ENCODE results near the gene IDH3A.

IDH3A gene

DNA sequence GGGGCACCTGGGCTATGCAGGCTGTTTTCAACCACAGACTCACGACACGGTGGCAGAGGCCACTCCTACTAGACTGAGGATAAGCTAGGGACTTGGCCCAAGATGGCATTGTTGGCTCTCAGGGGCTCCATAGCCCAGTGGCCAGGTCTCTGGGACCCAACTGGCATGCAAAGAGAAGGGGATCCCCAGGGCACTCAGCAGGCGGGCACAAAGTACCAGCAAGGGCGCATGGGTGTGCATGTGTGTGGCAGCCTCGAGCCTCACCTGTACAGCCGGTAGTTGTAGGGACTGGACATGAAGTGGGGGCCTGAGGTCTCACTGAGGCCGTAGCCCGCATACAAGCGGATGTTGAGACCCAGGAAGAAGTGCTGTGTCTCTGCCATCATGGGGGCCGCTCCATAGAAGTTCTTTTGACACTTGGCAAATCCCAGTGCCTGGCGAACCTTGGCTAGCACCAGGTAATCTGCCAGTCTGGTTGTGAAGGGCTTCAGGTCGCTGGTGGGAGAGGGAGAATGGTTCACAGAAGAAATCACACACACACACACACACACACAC, 30.2 kb downstream of the IDH3A start:
- H3K4me3 ChIP-seq (ENCODE audit: low read depth, low read length), result no peak overlapping the region
- TF ChIP-seq, protein P1, sequence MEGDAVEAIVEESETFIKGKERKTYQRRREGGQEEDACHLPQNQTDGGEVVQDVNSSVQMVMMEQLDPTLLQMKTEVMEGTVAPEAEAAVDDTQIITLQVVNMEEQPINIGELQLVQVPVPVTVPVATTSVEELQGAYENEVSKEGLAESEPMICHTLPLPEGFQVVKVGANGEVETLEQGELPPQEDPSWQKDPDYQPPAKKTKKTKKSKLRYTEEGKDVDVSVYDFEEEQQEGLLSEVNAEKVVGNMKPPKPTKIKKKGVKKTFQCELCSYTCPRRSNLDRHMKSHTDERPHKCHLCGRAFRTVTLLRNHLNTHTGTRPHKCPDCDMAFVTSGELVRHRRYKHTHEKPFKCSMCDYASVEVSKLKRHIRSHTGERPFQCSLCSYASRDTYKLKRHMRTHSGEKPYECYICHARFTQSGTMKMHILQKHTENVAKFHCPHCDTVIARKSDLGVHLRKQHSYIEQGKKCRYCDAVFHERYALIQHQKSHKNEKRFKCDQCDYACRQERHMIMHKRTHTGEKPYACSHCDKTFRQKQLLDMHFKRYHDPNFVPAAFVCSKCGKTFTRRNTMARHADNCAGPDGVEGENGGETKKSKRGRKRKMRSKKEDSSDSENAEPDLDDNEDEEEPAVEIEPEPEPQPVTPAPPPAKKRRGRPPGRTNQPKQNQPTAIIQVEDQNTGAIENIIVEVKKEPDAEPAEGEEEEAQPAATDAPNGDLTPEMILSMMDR (IDR thresholded peaks at IDR 0.05; ENCODE audit: low read depth, low read length), result no peak

DNA sequence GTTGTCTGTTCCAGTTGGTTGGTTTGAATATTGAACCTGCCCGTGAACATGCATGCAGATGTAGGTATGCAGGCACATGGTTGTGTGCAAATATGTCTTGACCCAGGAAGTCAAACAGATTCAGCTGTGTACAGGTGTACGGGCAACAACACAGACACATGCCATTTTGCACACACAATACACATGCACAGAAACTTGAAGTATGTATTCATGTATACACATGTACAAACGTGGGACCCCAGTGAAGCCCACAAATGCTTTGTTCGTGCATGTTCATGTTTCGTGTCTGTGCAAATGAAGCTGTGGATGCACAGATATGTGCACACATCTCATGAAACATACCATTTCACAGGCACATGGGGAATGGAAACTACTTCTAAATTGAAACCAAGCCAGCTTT, 30.7 kb downstream of the IDH3A start:
- no peak overlapping the region for H3K4me3 ChIP-seq (ENCODE audit: low read depth, low read length)
- TF ChIP-seq, protein P1 (IDR thresholded peaks at IDR 0.05; ENCODE audit: low read depth, low read length), result no peak

DNA sequence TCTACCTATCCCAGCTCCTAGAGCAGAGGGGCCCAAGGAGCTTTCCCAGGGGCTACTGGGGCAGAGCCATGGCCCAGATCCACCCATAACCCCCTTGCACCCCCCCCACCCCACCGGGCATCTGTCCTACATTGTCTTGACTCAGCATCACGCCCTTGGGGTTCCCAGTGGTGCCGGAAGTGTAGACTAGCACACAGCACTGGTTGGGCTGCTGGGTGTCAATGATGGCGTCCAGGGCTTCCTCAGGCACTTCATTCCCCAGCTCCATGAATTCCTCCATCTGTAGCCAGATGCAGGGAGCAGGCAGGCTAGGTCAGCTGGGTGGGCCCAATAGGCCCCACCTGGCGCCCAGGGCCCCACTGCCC, 33.2 kb downstream of the IDH3A start:
- TF ChIP-seq, protein P1 (IDR thresholded peaks at IDR 0.05; ENCODE audit: low read depth, low read length), result no peak
- no peak overlapping the region for H3K4me3 ChIP-seq (ENCODE audit: low read depth, low read length)

DNA sequence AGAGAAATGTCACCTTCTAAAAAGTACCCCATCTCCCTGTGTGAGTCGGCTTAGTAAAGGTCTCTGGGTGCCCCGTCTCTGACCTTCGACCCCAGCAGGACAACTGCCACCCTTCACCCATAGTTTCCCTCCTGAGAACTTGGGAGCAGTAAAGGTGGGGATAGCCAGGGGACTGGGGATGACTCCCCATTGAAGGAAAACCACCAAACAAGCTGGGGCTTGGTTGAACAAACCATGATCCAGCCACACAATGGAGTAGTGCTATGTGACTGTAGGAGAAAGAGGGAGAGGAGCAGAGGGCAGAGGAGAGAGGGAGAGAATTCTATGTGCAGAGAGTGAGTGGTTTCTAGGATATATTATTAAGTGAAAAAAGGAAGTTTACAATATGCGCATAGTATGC, 33.7 kb downstream of the IDH3A start:
- TF ChIP-seq, protein P1 (IDR thresholded peaks at IDR 0.05; ENCODE audit: low read depth, low read length), result no peak
- no peak overlapping the region for H3K4me3 ChIP-seq (ENCODE audit: low read depth, low read length)

DNA sequence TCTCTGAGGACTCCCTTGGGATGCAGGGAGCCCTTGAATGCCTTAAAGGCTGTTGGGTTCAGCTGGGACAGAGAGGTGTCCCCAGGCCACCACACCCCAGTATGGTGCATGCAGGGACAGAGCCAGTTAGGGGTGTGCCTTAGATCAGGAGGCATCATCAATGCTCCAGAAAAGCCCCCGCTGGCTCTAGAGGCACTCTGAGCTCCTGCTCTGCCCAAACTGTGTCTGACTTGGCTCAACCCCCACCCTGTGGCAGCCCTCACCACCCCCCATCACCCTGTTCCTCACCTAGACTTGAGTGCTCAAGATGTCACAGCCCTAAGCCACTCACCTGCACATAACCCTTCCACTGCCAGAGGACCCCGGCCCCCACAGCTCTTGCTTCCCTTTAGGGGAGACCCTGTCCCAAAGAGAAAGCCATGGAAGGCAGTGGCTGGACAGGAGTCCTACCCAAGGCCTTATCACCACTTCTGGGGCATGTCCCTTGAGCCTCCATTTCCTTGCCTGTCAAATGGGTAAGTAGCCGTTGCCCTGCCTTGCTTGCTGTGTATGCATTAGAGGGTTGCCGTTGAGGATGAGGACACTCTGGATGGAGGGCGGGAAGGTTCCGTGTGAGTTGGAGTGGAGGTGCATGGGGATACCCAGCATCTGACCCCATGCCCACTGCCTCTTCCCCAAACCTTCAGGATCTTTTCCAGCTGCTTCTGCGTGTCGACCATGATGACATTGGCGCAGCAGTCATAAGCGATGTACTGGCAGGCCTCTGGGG, 43.8 kb downstream of the IDH3A start:
- TF ChIP-seq, protein P1 (IDR thresholded peaks at IDR 0.05; ENCODE audit: low read depth, low read length), result no peak
- no peak overlapping the region for H3K4me3 ChIP-seq (ENCODE audit: low read depth, low read length)

DNA sequence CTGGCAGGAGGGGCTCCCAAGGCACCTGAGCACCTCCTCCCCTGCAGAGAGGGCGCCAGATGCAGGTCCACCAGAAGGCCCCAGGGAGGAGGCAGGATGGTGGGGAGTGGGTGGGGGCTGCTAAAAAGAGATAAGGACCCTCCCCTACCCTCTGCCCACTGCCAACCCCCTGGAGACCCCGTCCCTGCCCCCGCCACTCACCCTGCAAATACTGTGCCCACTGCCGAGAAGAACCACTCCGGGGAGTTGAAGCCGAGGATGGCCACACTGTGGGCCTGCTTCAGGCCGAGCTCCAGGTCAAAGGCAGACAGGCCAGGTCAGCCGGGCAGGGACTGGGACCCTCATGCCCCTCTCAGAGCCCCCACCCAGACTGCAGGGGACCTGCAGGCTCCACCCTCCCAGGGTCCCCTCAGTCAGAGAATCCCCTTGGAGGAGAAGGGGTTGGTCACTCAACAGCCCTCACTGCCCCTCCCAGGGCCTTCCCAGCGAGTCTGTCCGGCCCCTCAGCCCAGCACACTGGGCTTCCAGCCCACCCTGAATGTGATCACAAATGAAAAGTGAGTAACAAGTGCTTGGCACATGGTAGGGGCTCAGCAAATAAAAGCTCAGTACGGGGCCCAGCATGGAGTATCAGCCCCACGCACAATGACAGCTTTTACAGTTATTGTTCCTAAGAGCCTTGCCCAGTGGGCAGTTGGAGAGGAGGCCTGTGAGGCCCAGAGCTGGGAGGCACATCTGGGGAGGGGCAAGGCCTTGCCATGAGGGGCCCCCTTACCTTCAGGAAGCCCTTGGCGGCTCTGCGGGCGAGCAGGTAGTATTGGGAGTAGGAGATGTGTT, 44.8 kb downstream of the IDH3A start:
- TF ChIP-seq, protein P1 (IDR thresholded peaks at IDR 0.05; ENCODE audit: low read depth, low read length), result no peak
- H3K4me3 ChIP-seq (ENCODE audit: low read depth, low read length), result no peak overlapping the region

DNA sequence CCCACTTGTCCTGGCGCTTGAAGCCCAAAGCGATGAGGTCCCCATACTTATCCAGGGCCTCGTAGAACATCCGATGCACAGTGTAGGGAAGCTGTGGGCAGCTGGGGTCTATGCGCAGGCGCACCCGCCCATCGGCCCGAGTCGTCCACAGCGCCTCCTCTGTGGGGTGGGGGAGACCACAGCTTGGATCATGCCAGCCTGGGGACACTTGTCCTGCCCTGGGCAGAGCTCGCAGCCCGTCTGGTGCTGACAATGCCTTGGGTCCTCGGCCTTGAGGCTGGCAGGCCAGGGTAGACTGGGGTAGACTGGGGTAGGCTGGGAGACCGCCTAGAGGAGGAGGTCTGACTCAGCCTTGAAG, 45.4 kb downstream of the IDH3A start:
- H3K4me3 ChIP-seq (ENCODE audit: low read depth, low read length), result no peak overlapping the region
- TF ChIP-seq, protein P1 (IDR thresholded peaks at IDR 0.05; ENCODE audit: low read depth, low read length), result no peak

Measured in WI38 (cell line).